ENCODE measurements around the gene CDK11A.
A peak's percentile ranks its signal among the peaks of the same experiment; 100 is the strongest.
"Not testable (repeated sequence)": the region's sequence is repeated elsewhere in the genome, so short reads cannot be mapped to it uniquely, and the experiment has no call there.

The CDK11A gene

GRCh38 chr1:1726088-1726487 is 1.9 kb upstream of the CDK11A start:
- not testable (repeated sequence) for DNase-seq (ENCODE audit: low read depth)

DNA sequence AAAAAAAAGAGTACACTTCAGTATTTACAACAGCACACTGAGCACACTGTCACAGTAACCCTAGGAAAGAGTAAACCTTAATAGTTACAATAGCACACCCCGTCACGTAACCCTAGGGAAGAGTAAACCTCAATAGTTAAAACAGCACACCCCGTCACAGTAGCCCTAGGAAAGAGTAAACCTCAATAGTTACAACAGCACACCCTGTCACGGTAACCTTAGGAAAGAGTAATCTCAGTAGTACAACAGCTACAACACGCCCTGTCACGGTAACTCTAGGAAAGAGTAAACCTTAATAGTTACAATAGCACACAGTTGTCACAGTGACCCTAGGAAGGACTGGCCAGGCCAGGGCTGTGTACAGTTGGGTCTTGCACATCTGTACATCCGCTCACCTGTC is 3.0 kb downstream of the CDK11A start:
- DNase-seq (ENCODE audit: low read depth): no peak

DNA sequence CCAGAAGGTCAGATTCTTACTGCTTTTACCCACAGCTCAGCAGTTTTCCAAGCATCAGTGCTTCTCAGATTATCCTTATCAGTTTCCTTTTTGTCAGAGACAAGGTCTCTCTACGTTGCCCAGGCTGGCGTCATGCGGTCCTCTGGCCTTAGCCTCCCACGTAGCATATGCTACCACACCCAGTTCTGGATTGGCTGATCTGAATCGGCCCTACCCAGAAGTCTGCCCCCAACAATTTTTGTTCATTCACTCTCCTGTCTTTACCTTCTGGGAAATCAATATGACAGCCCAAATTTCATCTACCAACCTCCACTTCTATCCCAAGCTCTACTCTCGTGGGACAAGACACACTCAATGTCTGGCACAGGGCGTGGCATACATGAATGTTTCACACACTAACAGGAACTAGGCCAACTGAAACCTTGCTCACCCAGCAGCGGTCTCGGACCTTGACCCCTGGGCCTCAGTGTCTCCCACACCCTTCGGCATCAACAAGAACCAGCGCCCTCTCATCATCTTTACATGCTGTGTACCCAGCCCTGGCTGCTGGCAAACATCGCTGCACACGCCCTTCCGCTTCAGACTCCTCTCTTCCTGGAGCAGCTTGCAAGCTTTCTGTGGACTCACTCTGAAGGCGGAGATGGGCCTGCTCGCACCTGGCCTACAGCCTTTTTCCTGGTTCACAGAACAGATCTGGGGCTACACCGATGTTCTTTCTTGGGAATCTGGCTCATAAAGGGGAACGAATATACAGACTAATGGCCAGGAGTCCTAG is 8.9 kb downstream of the CDK11A start:
- DNase-seq (ENCODE audit: low read depth): not testable (repeated sequence)

- DNase-seq (ENCODE audit: low read depth): not testable (repeated sequence)
Observed at GRCh38 chr1:1707897-1708296, 16.3 kb downstream of the CDK11A start.

DNA sequence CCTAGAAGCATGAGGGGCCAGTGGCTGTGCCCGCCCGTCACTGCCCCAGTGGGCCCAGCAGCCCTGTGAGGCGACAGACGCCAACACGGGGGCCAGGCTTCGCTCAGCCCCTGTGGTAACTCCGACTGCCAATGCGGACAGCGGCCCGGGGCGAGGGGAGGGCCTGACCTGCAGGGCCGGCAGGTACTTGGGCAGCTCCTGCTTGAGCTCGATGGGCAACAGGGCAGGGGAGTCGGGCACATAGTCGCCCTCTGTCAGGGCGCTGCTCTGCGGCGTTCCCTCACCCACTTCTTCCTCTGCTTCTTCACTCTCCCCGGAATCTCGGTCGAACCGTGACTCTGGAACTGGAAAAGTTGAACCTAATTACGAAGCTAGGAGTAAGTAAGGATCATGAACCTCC is 16.9 kb downstream of the CDK11A start:
- DNase-seq (ENCODE audit: low read depth): not testable (repeated sequence)

DNA sequence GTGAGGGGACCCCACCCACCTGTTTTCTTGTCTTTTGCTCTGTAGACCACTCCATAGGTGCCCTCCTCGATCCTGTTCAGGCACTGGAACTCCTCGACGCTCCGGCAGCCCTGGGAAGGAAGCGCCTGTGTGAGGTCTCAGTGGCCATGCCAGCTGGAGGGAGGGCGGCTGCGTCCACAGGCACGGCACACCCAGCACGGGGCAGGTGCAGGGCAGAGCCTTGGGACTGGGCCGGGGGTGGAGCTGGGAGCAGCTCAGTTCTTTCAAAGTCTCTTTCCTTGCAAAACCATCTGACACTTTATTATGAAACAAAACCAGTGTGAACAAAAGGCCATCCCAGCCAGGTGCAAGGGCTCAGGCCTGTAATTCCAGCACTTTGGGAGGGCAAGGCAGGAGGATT is 18.5 kb downstream of the CDK11A start:
- DNase-seq (ENCODE audit: low read depth): not testable (repeated sequence)

- DNase-seq (ENCODE audit: low read depth): not testable (repeated sequence)
Observed at GRCh38 chr1:1704284-1704957, 19.7 kb downstream of the CDK11A start.

GRCh38 chr1:1703796-1704195 is 20.4 kb downstream of the CDK11A start:
- DNase-seq (ENCODE audit: low read depth): no peak

DNA sequence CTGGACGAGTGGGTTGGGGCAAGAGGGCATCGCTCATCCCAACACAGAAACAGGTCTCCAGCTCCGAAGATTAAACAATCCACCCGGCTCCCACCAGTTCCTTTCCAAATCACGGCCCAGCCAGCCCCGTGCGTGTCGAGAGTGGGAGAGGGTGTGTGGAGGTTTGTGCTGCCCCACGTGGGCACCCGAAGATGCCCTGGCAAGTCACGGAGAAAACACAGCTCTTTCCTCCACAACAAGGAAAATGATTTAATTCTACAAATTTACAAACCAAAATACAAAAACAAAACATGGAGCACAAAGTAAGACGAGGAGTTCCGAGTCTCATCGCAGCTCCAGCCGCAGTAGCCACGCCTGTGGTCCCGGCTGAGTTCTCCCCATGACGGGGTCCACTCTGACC is 21.7 kb downstream of the CDK11A start:
- not testable (repeated sequence) for DNase-seq (ENCODE audit: low read depth)

GRCh38 chr1:1700557-1700956 is 23.6 kb downstream of the CDK11A start:
- DNase-seq (ENCODE audit: low read depth): not testable (repeated sequence)

GRCh38 chr1:1700067-1700466 is 24.1 kb downstream of the CDK11A start:
- not testable (repeated sequence) for DNase-seq (ENCODE audit: low read depth)

- not testable (repeated sequence) for DNase-seq (ENCODE audit: low read depth)
Observed at GRCh38 chr1:1699061-1699460, 25.1 kb downstream of the CDK11A start.

GRCh38 chr1:1697358-1698183 is 26.6 kb downstream of the CDK11A start:
- not testable (repeated sequence) for DNase-seq (ENCODE audit: low read depth)

DNA sequence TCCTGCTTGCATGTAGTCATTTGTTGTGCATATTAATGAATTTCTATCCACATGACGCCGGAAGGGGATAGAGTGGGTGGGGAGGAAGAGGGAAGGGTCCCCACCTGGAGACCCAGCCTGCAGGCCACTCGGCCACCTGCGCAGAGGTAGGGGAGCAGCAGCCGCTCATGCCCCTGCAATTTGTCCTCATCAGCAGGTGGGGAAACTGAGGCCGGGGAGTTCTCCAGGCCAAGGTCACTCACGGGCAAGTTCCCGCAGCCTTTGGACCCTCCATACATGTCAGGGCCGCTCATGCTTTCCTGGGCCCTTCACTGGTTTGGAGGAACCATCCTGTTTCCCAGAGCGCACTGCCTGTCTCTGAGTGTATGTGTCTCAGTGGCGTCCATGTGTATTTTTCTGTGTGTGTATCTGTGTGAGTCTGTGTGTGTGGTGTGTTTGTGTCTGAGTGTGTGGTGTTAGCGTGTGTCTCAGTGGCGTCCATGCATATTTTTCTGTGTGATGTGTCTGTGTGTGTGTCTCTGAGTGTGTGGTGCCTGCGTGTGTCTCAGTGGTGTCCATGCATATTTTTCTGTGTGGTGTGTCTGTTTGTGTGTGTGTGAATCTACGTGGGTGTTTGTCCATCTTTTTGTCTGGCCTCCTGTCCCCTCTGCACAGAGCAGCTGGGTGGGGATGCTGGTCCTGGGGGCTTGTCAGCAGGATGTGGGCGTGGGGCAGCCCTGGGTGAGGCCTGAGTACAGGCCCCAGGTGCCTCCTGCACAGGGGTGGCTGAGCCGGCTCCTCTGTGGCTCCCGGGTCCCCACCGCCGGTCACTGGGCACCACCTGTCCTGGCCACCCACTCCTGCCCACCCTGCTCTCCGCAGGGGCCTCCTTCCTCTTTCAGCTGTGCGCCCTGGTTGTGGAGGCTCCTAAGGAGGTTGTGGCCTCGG is 27.5 kb downstream of the CDK11A start:
- not testable (repeated sequence) for DNase-seq (ENCODE audit: low read depth)

DNA sequence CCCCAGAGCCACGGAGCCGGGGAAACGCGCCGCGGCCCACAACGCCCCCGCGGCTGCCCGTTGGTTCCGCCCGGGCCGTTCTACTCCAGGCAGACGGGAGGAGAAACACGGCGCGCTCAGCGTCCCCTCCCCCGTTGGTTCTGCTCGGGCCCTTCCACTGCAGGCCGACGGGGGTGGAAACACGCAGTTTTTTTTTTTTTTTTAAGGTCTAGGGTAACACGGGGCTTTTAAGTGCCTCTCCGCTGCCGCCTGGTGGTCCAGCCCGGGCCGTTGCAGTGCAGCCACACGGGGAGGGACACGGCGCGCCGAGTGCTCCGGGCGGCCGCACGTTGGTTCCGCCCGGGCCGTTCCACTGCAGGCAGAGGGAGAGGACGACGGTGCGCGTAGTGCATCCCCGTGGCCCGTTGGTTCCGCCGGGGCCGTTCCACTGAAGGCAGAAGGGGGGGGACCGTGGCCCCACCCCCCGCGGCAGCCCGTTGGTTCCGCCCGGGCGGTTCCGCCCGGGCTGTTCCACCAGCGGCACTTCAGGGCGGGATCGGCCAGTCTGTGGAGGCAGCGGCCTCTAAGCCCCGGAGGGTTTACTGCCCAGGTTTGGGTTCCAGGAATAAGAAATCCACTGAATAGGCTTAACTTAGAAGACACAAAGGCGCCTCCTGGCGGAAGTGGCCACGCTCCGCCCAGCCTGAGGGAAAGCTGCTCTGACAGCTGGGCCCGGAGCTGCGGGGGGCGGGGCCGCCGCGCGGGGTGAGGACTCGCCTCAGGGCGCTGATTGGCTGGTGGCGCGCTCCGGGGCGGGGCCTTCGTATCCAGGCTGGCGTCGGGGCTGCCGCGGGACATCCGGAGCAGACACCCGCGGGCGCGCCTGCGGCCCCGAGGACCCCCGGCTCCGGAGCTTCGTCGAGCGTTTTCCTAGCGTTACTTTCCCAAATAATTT is 31.2 kb downstream of the CDK11A start, which contains the start of gene SLC35E2B:
Gene SLC35E2B (minus strand): TSS at position 82 of the 934 bp plus-strand sequence. CDS start 16,096 bp downstream, outside the sequence.
- peak; percentile 91 for DNase-seq (ENCODE audit: low read depth)

GRCh38 chr1:1692324-1692713 is 31.8 kb downstream of the CDK11A start:
- peak; percentile 63 for DNase-seq (ENCODE audit: low read depth)

DNA sequence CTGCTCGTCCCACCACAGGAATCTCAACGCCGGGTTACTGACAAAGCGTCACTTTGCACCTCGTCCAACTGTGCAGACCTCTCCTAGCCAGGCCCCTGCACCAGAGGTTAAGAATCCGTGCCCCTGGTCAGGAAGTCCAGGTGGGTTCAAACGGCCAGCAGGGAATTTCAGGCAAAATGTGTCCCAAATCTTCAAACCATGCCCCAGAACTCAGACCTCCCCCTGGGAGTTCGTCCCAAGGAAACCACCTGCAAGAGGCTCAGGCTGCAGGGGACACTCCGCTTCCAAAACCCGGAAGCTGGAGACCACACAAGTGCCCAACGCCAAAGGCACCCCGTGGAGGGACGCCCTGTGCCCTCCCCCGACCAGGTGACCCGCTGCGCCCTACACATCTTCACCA is 32.7 kb downstream of the CDK11A start:
- DNase-seq (ENCODE audit: low read depth): not testable (repeated sequence)

GRCh38 chr1:1689526-1689925 is 34.6 kb downstream of the CDK11A start:
- DNase-seq (ENCODE audit: low read depth): not testable (repeated sequence)

DNA sequence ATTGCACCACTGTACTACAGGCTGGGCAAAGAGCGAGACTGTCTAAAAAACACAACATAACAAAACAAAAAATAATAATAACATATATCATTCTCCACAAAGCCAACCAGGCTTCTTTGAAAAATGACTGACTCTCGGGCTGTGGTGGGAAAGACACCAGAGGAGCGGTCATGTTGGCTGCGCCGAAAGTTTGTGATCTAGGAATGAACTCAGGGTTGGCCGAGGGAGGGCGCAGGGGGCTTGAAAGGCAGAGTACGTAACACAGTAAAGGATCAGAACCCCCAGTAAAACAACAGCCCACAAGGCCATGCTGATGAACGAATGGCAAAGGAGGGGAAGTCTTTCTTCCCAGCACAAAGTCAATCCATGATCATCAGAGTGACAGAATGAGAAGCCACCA is 36.3 kb downstream of the CDK11A start:
- DNase-seq (ENCODE audit: low read depth): no peak

DNA sequence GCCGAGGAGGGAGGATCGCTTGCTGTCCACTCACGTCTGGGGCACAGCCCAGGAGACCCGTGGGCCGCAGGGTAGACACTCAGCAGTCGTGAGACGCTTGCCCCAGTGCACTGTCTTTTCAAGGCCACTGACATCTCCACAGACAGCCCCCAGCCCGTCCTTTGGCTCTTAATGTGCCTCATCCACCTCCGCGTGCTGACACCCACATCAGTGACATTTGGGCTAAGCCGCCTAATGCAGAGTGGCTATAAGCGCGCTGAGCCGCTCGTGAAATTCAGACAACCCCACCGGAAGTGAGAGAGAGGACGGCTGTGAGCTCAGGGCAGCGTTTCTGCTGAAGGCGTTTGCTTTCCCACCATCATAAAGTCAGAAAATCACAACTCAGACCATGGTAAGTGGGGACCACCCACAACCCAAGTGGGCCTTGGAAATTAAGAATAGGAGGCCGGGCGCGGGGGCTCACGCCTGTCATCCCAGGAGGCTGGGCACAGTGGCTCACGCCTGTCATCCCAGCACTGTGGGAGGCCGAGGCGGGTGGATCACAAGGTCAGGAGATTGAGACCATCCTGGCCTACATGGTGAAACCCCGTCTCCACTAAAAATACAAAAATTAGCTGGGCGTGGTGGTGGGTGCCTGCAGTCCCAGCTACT is 40.0 kb downstream of the CDK11A start:
- DNase-seq (ENCODE audit: low read depth): no peak

Data from iris pigment epithelial cell (primary cell).